Astrocyte (in vitro differentiated cells and primary cell): Measurements from ENCODE around the gene NCAM1.

Experiments
- CTCF ChIP-seq: IDR thresholded peaks from 2 replicates; pipeline ENCODE4 v1.5.1; 2011; ENCODE audit warnings: low read depth, mild to moderate bottlenecking, inconsistent platforms, low read length, moderate library complexity; ENCODE audit not compliant: insufficient read depth
- EZH2 ChIP-seq: IDR thresholded peaks from 2 replicates; pipeline ENCODE4 v1.6.1; 2012; ENCODE audit warnings: mild to moderate bottlenecking, low read length, inconsistent platforms; ENCODE audit not compliant: insufficient read depth

GRCh38 chr11:113084297-113084696 lies 123.1 kb downstream of the NCAM1 start:
- TF ChIP-seq CTCF = no peak
- TF ChIP-seq EZH2 = no peak
